Liver (tissue), 9 donors: Measurements from ENCODE around the gene BUD13. TPM values are rescaled to one million over a fixed set of nuclear protein-coding genes. Genes with fewer than 3 reads are reported as not detected.

Experiments used
- DNase-seq: peaks from one replicate; pipeline ENCODE4 v3.0.0-alpha.2; 2017; ENCODE audit warnings: low spot score
- H3K27ac ChIP-seq, 2 donors: one replicate each; pipeline ENCODE4 v1.7.0; 2013; ENCODE audit warnings: inconsistent platforms in 2 of 2, low read length in 2 of 2, control low read depth in 1 of 2, low read depth in 1 of 2, mild to moderate bottlenecking in 1 of 2
- H3K27me3 ChIP-seq, 4 donors: one replicate each; pipeline versions ENCODE4 v1.6.1 to v1.7.0; 2013; ENCODE audit warnings: low read length in 3 of 4, inconsistent platforms in 1 of 4, mild to moderate bottlenecking in 1 of 4, moderate library complexity in 1 of 4; ENCODE audit not compliant: control insufficient read depth in 4 of 4, insufficient read depth in 4 of 4
- H3K36me3 ChIP-seq, 4 donors: one replicate each; pipeline versions ENCODE4 v1.6.1 to v1.7.0; 2013; ENCODE audit warnings: low read length in 3 of 4, mild to moderate bottlenecking in 3 of 4, low read depth in 1 of 4, moderate library complexity in 1 of 4; ENCODE audit not compliant: control insufficient read depth in 4 of 4, insufficient read depth in 3 of 4
- H3K4me1 ChIP-seq, 4 donors: one replicate each; pipeline versions ENCODE4 v1.6.1 to v1.7.0; 2013; ENCODE audit warnings: low read length in 3 of 4, mild to moderate bottlenecking in 3 of 4, moderate library complexity in 1 of 4; ENCODE audit not compliant: control insufficient read depth in 4 of 4, insufficient read depth in 4 of 4
- H3K4me3 ChIP-seq, 3 donors: one replicate each; pipeline versions ENCODE4 v1.6.1 to v1.7.0; 2013; ENCODE audit warnings: low read length in 3 of 3, control low read depth in 1 of 3, low read depth in 1 of 3, mild to moderate bottlenecking in 1 of 3
- H3K9ac ChIP-seq, 2 donors: one replicate each; pipeline ENCODE4 v1.7.0; 2013; ENCODE audit warnings: low read length in 2 of 2, mild to moderate bottlenecking in 2 of 2, moderate library complexity in 2 of 2, control low read depth in 1 of 2, low read depth in 1 of 2
- H3K9me3 ChIP-seq, 4 donors: one replicate each; pipeline versions ENCODE4 v1.6.1 to v1.7.0; 2013; ENCODE audit warnings: low read length in 3 of 4; ENCODE audit not compliant: control insufficient read depth in 4 of 4
- CTCF ChIP-seq: fragments of 150-350 bp; IDR thresholded peaks from 2 replicates; pipeline ENCODE4 v1.5.1; 2017; ENCODE audit warnings: improper control_type of control experiment, low read depth, low read length; ENCODE audit not compliant: missing input control
- FOXA1 ChIP-seq: IDR thresholded peaks from 2 replicates; pipeline ENCODE4 v1.6.1; 2016; ENCODE audit warnings: antibody characterized with exemption
- FOXA2 ChIP-seq: IDR thresholded peaks from 2 replicates; pipeline ENCODE4 v1.6.1; 2016; ENCODE audit warnings: antibody characterized with exemption
- GABPA ChIP-seq, 2 donors: IDR thresholded peaks in 1 of 2; conservative IDR thresholded peaks in 1 of 2; 2 replicates each; pipeline ENCODE4 v1.6.1; 2016; ENCODE audit warnings: antibody characterized with exemption in 2 of 2, mild to moderate bottlenecking in 1 of 2, moderate library complexity in 1 of 2
- HNF4A ChIP-seq, 2 donors: conservative IDR thresholded peaks; 2 replicates each; pipeline ENCODE4 v1.6.1; 2016; ENCODE audit warnings: antibody characterized with exemption in 2 of 2, mild to moderate bottlenecking in 2 of 2
- HNF4G ChIP-seq: IDR thresholded peaks from 2 replicates; pipeline ENCODE4 v1.6.1; 2016; ENCODE audit warnings: antibody characterized with exemption
- JUND ChIP-seq, 2 donors: IDR thresholded peaks; 2 replicates each; pipeline ENCODE4 v1.6.1; 2016; ENCODE audit warnings: antibody characterized with exemption in 2 of 2
- RAD21 ChIP-seq, 2 donors: IDR thresholded peaks; 2 replicates each; pipeline ENCODE4 v1.6.1; 2016; ENCODE audit warnings: antibody characterized with exemption in 2 of 2, mild to moderate bottlenecking in 2 of 2
- REST ChIP-seq: IDR thresholded peaks from 2 replicates; pipeline ENCODE4 v1.6.1; 2016; ENCODE audit warnings: antibody characterized with exemption, mild to moderate bottlenecking
- RXRA ChIP-seq, 2 donors: IDR thresholded peaks; 2 replicates each; pipeline ENCODE4 v1.6.1; 2017 to 2018; ENCODE audit warnings: antibody characterized with exemption in 2 of 2, mild to moderate bottlenecking in 1 of 2
- SP1 ChIP-seq: IDR thresholded peaks from 2 replicates; pipeline ENCODE4 v1.6.1; 2018; ENCODE audit warnings: antibody characterized with exemption, mild to moderate bottlenecking
- ZBTB33 ChIP-seq: IDR thresholded peaks from 2 replicates; pipeline ENCODE4 v1.6.1; 2016; ENCODE audit warnings: antibody characterized with exemption
- WGBS: extraction: QIAGEN DNeasy Blood & Tissue Kit; methylation state at CpG from one replicate; pipeline ENCODE4 v1.1.7; 2013; 5-methylcytosine and 5-hydroxymethylcytosine counted together
- polyA plus RNA-seq, 2 donors: library from polyadenylated mRNA; stranded (reverse) in 1 of 2; unstranded in 1 of 2; fragments of 200-250 nt in 1 of 2; fragments of >200 nt in 1 of 2; fragmentation: Nextera tagmentation in 1 of 2; extraction: Ambion mirVana in 1 of 2; gene quantifications; one replicate each; pipeline versions ENCODE4 v1.2.1 to v1.2.3, GENCODE V29; 2013 to 2015
- total RNA-seq, 2 donors: library from RNA; depleted of rRNA; stranded (reverse); fragments of >200 nt; gene quantifications; one replicate each; pipeline ENCODE4 v1.2.3, GENCODE V29; 2014
- TF ChIP-seq, protein P1 (sequence below): IDR thresholded peaks from 2 replicates; pipeline ENCODE4 v1.6.1; 2016; ENCODE audit warnings: antibody characterized with exemption
- donor health status: healthy.
- donor health status: healthy.
- donor health status: healthy.
- donor health status: healthy.
- donor health status: healthy.

Gene BUD13
- total and polyA plus RNA-seq, 4 donors, result 3.9 to 7.4 (median 5.1) TPM

- H3K9me3 ChIP-seq, result no peaks in the 10 kb centered on the region
- H3K27ac ChIP-seq, result no peak overlapping the region
- TF ChIP-seq HNF4A (conservative IDR thresholded peaks at IDR 0.05) (no peak), RAD21 (IDR thresholded peaks at IDR 0.05) (no peak)
- TF ChIP-seq, protein P1, sequence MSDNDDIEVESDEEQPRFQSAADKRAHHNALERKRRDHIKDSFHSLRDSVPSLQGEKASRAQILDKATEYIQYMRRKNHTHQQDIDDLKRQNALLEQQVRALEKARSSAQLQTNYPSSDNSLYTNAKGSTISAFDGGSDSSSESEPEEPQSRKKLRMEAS, result no peak
- H3K4me3 ChIP-seq, result no peak overlapping the region
- H3K9ac ChIP-seq, result no peak overlapping the region
- 87% methylated on average over 7 of the region's 7 CpGs for WGBS
- H3K27me3 ChIP-seq, result no peaks in the 10 kb centered on the region
- H3K4me1 ChIP-seq, result peaks cover 2 to 8% (median 7%) of the 10 kb centered on the region in 4 donors
- H3K36me3 ChIP-seq, result no peaks in the 10 kb centered on the region
- no peak for DNase-seq
These were observed 49.3 kb downstream of the BUD13 start for GRCh38 chr11:116723511-116723910.

DNA sequence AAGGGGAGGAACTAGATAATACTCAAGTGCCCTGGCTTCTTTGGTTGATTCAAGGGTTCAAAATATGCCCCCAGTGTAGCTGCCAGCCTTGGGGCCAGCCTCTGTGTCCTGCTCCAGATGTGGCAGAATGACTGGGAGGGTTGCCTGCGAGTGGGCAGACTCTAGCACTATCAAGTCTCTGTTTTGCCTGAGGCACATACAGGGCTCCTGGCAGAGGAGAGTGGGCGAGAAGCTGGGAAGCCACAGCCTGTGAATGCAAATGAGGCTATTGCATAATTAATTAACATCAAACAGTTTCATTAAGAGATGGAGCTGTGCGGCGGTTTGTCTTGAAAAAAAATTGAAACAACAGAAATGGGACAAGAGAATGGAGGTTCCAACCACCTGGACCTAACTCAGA, 50.8 kb downstream of the BUD13 start:
- H3K27me3 ChIP-seq, result no peaks in the 10 kb centered on the region
- no peaks in the 10 kb centered on the region for H3K9me3 ChIP-seq
- no peak overlapping the region for H3K9ac ChIP-seq
- TF ChIP-seq REST (no peak), SP1 (no peak), HNF4G (no peak), RXRA (IDR thresholded peaks at IDR 0.05) (no peak), HNF4A (conservative IDR thresholded peaks at IDR 0.05) (no peak), FOXA1 (no peak), RAD21 (IDR thresholded peaks at IDR 0.05) (no peak), ZBTB33 (no peak), CTCF (no peak), FOXA2 (no peak), JUND (IDR thresholded peaks at IDR 0.05) (no peak), GABPA (IDR thresholded peaks at IDR 0.05 in 1 of 2, conservative IDR thresholded peaks at IDR 0.05 in 1 of 2) (no peak)
- TF ChIP-seq, protein P1, result no peak
- no peak for DNase-seq
- no peak overlapping the region for H3K27ac ChIP-seq
- no peak overlapping the region for H3K4me3 ChIP-seq
- no peaks in the 10 kb centered on the region for H3K36me3 ChIP-seq
- H3K4me1 ChIP-seq, result peaks cover 2 to 8% (median 7%) of the 10 kb centered on the region in 4 donors
- 94% methylated on average over 4 of the region's 4 CpGs for WGBS
